Tibial nerve (tissue), 4 donors: ENCODE data around the gene AKR1C4.

Experiments
- EP300 ChIP-seq, 2 donors: sonication (generic); formaldehyde crosslinking; IDR thresholded peaks; one replicate each; pipeline ENCODE4 v1.6.1; 2017; ENCODE audit warnings: antibody characterized with exemption in 2 of 2, mild to moderate bottlenecking in 1 of 2
- POLR2A ChIP-seq, 2 donors: fragments of 450-650 bp; IDR thresholded peaks; one replicate each; pipeline ENCODE4 v1.6.1; 2017; ENCODE audit warnings: antibody characterized with exemption in 2 of 2, mild to moderate bottlenecking in 2 of 2, moderate library complexity in 2 of 2
- TF ChIP-seq, protein P1 (sequence below), 5 experiments: fragments of 200-600 bp in 3 of 5; fragments of 450-650 bp in 2 of 5; sonication (generic) in 3 of 5; IDR thresholded peaks; one replicate each; pipeline ENCODE4 v1.5.1; 2016 to 2019; ENCODE audit warnings: antibody characterized with exemption in 5 of 5, mild to moderate bottlenecking in 3 of 5, moderate library complexity in 2 of 5

DNA sequence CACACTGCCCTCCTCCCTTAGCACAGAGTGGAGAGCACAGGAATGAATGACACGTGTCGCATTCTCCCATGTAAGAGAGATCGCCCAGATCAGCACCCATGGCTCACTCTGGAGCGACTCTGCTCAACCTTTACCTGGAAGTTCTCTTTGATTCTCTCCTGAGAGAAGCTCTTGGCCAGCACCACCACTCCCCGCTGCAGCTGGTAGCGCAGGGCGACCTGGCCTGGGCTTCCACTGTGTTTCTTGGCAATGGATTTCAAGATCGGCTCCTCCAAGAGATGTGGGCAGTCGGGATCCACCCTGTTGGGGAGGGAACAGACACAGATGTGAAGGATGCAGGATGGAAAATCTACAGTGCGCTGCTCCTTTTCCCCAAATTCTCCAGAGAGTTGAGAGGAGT is 39.1 kb upstream of the AKR1C4 start:
- no peak for TF ChIP-seq POLR2A (IDR thresholded peaks at IDR 0.05)
- TF ChIP-seq, protein P1, sequence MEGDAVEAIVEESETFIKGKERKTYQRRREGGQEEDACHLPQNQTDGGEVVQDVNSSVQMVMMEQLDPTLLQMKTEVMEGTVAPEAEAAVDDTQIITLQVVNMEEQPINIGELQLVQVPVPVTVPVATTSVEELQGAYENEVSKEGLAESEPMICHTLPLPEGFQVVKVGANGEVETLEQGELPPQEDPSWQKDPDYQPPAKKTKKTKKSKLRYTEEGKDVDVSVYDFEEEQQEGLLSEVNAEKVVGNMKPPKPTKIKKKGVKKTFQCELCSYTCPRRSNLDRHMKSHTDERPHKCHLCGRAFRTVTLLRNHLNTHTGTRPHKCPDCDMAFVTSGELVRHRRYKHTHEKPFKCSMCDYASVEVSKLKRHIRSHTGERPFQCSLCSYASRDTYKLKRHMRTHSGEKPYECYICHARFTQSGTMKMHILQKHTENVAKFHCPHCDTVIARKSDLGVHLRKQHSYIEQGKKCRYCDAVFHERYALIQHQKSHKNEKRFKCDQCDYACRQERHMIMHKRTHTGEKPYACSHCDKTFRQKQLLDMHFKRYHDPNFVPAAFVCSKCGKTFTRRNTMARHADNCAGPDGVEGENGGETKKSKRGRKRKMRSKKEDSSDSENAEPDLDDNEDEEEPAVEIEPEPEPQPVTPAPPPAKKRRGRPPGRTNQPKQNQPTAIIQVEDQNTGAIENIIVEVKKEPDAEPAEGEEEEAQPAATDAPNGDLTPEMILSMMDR (IDR thresholded peaks at IDR 0.05), result no peak
- TF ChIP-seq EP300 (IDR thresholded peaks at IDR 0.05), result no peak
